T-helper 2 cell treated with Interferon-gamma antibody and Interleukin-4, amounts not matched to agents 100 ng/mL and 5 ng/mL, for 36 hours (primary cell): ENCODE measurements around the gene CA5A. TPM values are rescaled to one million over a fixed set of nuclear protein-coding genes. Genes with fewer than 3 reads are reported as not detected.
"Not testable (repeated sequence)": the region's sequence is repeated elsewhere in the genome, so short reads cannot be mapped to it uniquely, and the experiment has no call there.

ENCODE experiments used
- intact Hi-C: fragments of 100-400 bp; cut with micrococcal nuclease; formaldehyde crosslinking; loops from one replicate; pipeline ENCODE4 v1.15.1; 2023
- total RNA-seq: library from RNA; stranded (reverse); gene quantifications from 2 replicates; pipeline ENCODE4 v1.2.3, GENCODE V29; 2022

Gene CA5A
- not detected in 2 replicates for total RNA-seq

- intact Hi-C loops, result no loop called here
Measured at GRCh38 chr16:87936375-87937230, at the start of gene CA5A. TSS of gene CA5A (minus strand) at chr16:87936529. CDS start at chr16:87936450, 79 bp downstream.

- intact Hi-C loops, result not testable (repeated sequence)
Measured at GRCh38 chr16:87985493-87985892, 49.2 kb upstream of the CA5A start.

GRCh38 chr16:87984632-87985267, 48.4 kb upstream of the CA5A start:
- intact Hi-C loops, result no loop called here

GRCh38 chr16:87984180-87984579, 47.9 kb upstream of the CA5A start:
- intact Hi-C loops, result not testable (repeated sequence)

GRCh38 chr16:87983737-87984097, 47.4 kb upstream of the CA5A start:
- intact Hi-C loops, result not testable (repeated sequence)

- intact Hi-C loops, result not testable (repeated sequence)
Measured at GRCh38 chr16:87983072-87983736, 46.9 kb upstream of the CA5A start.

GRCh38 chr16:87982581-87983041, 46.3 kb upstream of the CA5A start:
- intact Hi-C loops, result no loop called here

- intact Hi-C loops, result not testable (repeated sequence)
Measured at GRCh38 chr16:87981376-87981775, 45.0 kb upstream of the CA5A start.

GRCh38 chr16:87979911-87980630, 43.7 kb upstream of the CA5A start:
- intact Hi-C loops, result not testable (repeated sequence)

GRCh38 chr16:87979352-87979751, 43.0 kb upstream of the CA5A start:
- intact Hi-C loops, result no loop called here

- intact Hi-C loops, result no loop called here
Measured at GRCh38 chr16:87978127-87978526, 41.8 kb upstream of the CA5A start.

GRCh38 chr16:87976665-87977064, 40.3 kb upstream of the CA5A start:
- intact Hi-C loops, result no loop called here

GRCh38 chr16:87974178-87974577, 37.8 kb upstream of the CA5A start:
- intact Hi-C loops, result no loop called here

GRCh38 chr16:87973717-87974116, 37.4 kb upstream of the CA5A start:
- intact Hi-C loops, result no loop called here

- intact Hi-C loops, result no loop called here
Measured at GRCh38 chr16:87971933-87972332, 35.6 kb upstream of the CA5A start.

GRCh38 chr16:87970186-87970585, 33.9 kb upstream of the CA5A start:
- intact Hi-C loops, result no loop called here

- intact Hi-C loops, result no loop called here
Measured at GRCh38 chr16:87968541-87968940, 32.2 kb upstream of the CA5A start.

- intact Hi-C loops, result no loop called here
Measured at GRCh38 chr16:87966685-87967185, 30.4 kb upstream of the CA5A start.

- intact Hi-C loops, result no loop called here
Measured at GRCh38 chr16:87966064-87966645, 29.8 kb upstream of the CA5A start.

- intact Hi-C loops, result no loop called here
Measured at GRCh38 chr16:87965417-87965816, 29.1 kb upstream of the CA5A start.
